Ishikawa (cell line): Measurements from ENCODE around the gene CRPPA.

Experiments used
- CEBPB ChIP-seq: IDR thresholded peaks from 2 replicates; pipeline ENCODE4 v1.6.1; 2012
- CREB1 ChIP-seq: IDR thresholded peaks from 2 replicates; pipeline ENCODE4 v1.6.1; 2012; ENCODE audit warnings: low read depth
- EGR1 ChIP-seq: IDR thresholded peaks from 2 replicates; pipeline ENCODE4 v1.6.1; 2012
- EP300 ChIP-seq: IDR thresholded peaks from 2 replicates; pipeline ENCODE4 v1.6.1; 2012; ENCODE audit warnings: borderline replicate concordance
- FOXM1 ChIP-seq: IDR thresholded peaks from 2 replicates; pipeline ENCODE4 v1.6.1; 2012; ENCODE audit warnings: low read depth, borderline replicate concordance
- MAX ChIP-seq: IDR thresholded peaks from 2 replicates; pipeline ENCODE4 v1.6.1; 2012
- NFIC ChIP-seq: IDR thresholded peaks from 2 replicates; pipeline ENCODE4 v1.6.1; 2012
- RAD21 ChIP-seq: IDR thresholded peaks from 2 replicates; pipeline ENCODE4 v1.6.1; 2012; ENCODE audit warnings: low read depth
- REST ChIP-seq: IDR thresholded peaks from 2 replicates; pipeline ENCODE4 v1.6.1; 2012; ENCODE audit warnings: low read depth, mild to moderate bottlenecking
- TAF1 ChIP-seq: IDR thresholded peaks from 2 replicates; pipeline ENCODE4 v1.6.1; 2012; ENCODE audit warnings: low read depth, mild to moderate bottlenecking
- TCF12 ChIP-seq: IDR thresholded peaks from 2 replicates; pipeline ENCODE4 v1.6.1; 2012; ENCODE audit warnings: low read depth
- TEAD4 ChIP-seq: IDR thresholded peaks from 2 replicates; pipeline ENCODE4 v1.6.1; 2012
- YY1 ChIP-seq: IDR thresholded peaks from 2 replicates; pipeline ENCODE4 v1.6.1; 2012; ENCODE audit warnings: low read depth
- ZBTB7A ChIP-seq: IDR thresholded peaks from 2 replicates; pipeline ENCODE4 v1.6.1; 2012; ENCODE audit warnings: low read depth
- TF ChIP-seq, protein P1 (sequence below): IDR thresholded peaks from 2 replicates; pipeline ENCODE4 v1.6.1; 2012

CRPPA gene

DNA sequence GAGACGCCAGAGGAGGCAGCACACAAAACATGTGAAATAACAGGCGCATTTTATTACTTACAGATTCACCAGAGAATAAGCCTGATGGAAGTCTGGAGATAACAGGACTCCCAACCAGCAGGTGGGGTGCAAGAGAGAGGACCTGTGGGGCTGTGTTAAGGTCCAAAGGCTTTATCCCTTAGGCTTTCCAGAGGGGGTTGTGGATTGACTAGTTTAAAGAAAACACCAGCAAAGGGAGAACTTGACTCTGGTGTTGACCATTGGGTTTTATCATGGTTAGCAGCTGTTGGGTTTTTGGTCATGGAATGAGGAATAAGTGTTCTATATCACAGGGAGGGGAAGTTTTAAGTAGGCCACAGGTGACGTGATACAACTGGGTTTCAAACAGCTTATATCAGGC lies 1.6 kb upstream of the CRPPA start:
- no peak for TF ChIP-seq ZBTB7A

- TF ChIP-seq TAF1 (no peak), CEBPB (peak; percentile 87), TEAD4 (peak; percentile 49; the same call in 1 of the 2 replicates)
These were observed 731 bp upstream of the CRPPA start for GRCh38 chr7:16422103-16422435.

- TF ChIP-seq YY1, result 0 out of 2 replicates have a peak, but pooled peaks have one; percentile 8
- TF ChIP-seq TCF12, result no peak
- no peak for TF ChIP-seq FOXM1
- no peak for TF ChIP-seq ZBTB7A
- peak; percentile 4; the same call in 1 of the 2 replicates for TF ChIP-seq NFIC
- TF ChIP-seq CREB1, result no peak
- no peak for TF ChIP-seq CEBPB
- TF ChIP-seq TAF1, result peak; percentile 89; the same call in 1 of the 2 replicates
- no peak for TF ChIP-seq RAD21
- no peak; the same call in 1 of the 2 replicates for TF ChIP-seq MAX
- TF ChIP-seq, protein P1, sequence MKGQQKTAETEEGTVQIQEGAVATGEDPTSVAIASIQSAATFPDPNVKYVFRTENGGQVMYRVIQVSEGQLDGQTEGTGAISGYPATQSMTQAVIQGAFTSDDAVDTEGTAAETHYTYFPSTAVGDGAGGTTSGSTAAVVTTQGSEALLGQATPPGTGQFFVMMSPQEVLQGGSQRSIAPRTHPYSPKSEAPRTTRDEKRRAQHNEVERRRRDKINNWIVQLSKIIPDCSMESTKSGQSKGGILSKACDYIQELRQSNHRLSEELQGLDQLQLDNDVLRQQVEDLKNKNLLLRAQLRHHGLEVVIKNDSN, result no peak
These were observed 547 bp downstream of the CRPPA start for GRCh38 chr7:16420649-16421332.

- TF ChIP-seq, protein P1, result no peak
- no peak for TF ChIP-seq RAD21
- no peak for TF ChIP-seq REST
- TF ChIP-seq ZBTB7A, result no peak
- no peak for TF ChIP-seq TCF12
- no peak for TF ChIP-seq EP300
- TF ChIP-seq EGR1, result no peak
- no peak for TF ChIP-seq MAX
These were observed 1.0 kb downstream of the CRPPA start for GRCh38 chr7:16420329-16420648.

GRCh38 chr7:16419859-16420258 lies 1.5 kb downstream of the CRPPA start:
- TF ChIP-seq TCF12 (no peak), CEBPB (no peak), FOXM1 (no peak), EGR1 (no peak), TAF1 (no peak), ZBTB7A (no peak), NFIC (no peak), REST (no peak), RAD21 (no peak), EP300 (no peak), MAX (no peak), YY1 (no peak), TEAD4 (no peak), CREB1 (no peak)
- TF ChIP-seq, protein P1, result no peak

GRCh38 chr7:16419126-16419525 lies 2.2 kb downstream of the CRPPA start:
- TF ChIP-seq TCF12, result no peak
- TF ChIP-seq TEAD4, result no peak
- TF ChIP-seq, protein P1, result no peak
- TF ChIP-seq TAF1, result no peak
- TF ChIP-seq EGR1, result no peak
- TF ChIP-seq CREB1, result no peak
- TF ChIP-seq FOXM1, result no peak
- TF ChIP-seq YY1, result no peak
- no peak for TF ChIP-seq CEBPB
- TF ChIP-seq MAX, result no peak
- no peak for TF ChIP-seq REST
- TF ChIP-seq EP300, result no peak
- no peak for TF ChIP-seq ZBTB7A
- no peak for TF ChIP-seq NFIC
- no peak for TF ChIP-seq RAD21
